Activated CD8-positive, alpha-beta memory T cell treated with anti-CD3 and anti-CD28 coated beads for 1 hour (primary cell): ENCODE measurements around the gene TMEM51.

Experiments
- DNase-seq, 2 donors: peaks; one replicate each; pipeline ENCODE4 v3.0.0-alpha.2; 2020; ENCODE audit warnings: low read depth in 1 of 2; ENCODE audit errors: extremely low read depth in 1 of 2

Gene TMEM51

GRCh38 chr1:15153184-15153841 is at the start of gene TMEM51:
TSS of gene TMEM51 (plus strand) at chr1:15153747. CDS start at chr1:15215088, 61,341 bp downstream.
- DNase-seq, result no peak

DNA sequence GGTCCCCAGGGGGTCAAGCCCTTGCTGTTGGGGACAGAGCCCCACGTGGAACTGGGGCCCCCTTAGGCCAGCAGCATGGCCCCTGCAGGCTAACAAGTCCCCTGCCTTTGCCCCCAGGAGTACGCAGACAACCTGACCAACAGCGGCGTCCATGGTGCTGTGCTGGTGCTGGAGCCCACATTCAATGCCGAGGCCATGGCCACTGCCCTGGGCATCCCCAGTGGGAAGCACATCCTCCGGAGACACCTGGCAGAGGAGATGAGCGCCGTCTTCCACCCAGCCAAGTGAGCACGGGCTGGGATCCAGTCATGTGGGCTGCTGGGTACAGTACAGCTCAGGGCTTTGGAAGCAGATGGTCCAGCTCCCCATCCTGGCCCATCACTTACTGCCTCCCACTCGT is 49.6 kb upstream of the TMEM51 start:
- no peak for DNase-seq

- no peak for DNase-seq
Measured at GRCh38 chr1:15104768-15105167, 48.8 kb upstream of the TMEM51 start.

GRCh38 chr1:15106608-15107007 is 46.9 kb upstream of the TMEM51 start:
- no peak for DNase-seq

DNA sequence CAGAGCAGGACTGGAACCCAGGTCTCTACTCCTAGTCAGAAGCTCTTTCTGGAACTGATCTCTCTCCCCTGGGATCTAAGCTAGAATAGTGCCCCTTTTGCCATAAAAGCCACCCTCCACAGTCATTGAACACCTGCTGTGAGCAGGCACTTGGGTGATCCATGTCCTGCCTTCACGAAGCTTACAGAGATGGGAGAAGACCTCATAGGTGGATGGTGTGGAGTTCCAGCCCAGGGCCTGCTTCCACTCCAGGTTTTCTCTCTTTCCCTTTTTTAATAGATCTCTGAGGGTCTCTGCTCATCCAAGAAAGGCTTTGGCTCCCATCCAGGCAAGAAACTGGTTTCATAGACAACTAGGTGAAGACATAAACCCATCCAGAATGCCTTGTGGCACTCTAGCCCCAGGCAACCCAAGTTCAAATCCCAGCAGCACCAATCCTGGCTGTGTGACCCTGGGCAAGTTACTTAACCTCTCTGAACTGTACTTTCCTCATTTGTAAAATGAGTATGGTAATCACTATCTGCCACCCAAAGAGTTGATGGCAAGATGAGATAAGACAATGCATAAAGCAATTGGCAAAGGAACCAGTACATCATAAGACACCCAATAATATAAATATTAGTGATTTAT is 46.4 kb upstream of the TMEM51 start:
- no peak for DNase-seq

GRCh38 chr1:15107911-15108310 is 45.6 kb upstream of the TMEM51 start:
- no peak for DNase-seq

DNA sequence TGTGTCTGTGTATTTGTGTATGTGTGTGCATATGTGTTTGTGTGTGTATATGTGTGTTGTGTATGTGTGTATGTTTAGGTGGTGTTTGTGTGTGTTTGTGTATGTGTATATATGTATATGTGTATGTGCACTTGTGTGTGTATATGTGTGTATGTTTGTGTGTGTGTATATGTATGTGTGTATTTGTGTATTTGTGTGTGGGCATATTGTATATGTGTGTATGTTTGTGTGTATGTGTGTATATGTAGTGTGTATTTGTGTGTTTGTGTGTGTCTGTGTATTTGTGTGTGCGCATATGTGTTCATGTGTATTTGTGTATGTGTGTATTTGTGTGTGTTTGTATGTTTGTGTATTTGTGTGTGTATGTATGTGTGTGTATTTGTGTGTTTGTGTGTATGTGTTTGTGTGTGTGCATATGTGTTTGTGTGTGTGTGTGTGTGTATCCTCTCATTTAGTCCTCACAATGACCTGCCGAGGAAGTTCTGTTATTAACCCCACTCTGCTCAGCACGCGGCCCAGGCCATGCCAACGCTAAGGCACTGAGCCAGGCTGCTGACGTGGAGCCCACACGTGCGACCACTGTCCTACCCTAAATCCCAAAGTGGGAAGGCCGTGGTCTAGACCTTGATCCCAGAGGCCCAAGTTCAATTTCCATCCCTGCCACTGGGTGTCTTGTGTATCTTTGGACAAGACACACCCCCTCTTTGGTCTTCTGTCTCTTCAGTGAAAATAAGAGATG is 43.2 kb upstream of the TMEM51 start:
- DNase-seq, result no peak

DNA sequence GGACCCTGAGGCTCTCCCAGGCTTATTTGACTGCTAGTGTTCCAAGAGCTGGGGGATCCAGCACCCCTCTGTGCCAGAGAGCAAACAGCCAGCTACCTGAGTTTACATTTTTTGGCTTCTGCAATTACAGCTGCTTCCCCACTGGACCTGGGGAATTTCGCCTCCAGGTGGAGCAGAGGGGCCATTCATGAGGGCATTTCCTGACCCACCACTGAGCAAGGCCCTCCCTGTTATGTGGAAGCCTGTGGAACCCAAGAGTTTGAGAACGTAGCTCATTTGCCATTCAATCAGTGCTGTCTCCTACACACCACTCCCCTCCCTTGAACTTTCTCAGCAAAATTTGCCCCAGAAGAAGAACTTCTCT is 42.7 kb upstream of the TMEM51 start:
- no peak for DNase-seq

DNA sequence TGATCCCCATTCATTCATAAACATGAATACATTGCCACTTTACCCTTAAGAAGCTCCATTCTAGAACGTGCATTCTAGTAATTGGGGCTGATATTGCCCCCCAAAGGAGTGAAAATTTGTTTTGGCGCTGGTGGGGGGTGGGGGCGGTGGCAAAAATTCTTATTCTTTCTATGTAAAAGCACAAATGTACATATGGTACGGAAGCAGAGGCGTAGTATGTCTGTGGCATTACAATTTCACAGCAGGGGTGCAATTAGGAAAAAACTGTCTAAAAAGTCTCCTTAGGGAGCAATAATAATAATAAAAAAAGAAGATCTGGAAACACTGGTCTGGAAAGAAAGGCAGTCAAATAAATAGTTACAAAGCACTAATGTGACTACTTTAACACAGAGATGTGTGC is 40.4 kb upstream of the TMEM51 start:
- no peak for DNase-seq

- no peak for DNase-seq
Measured at GRCh38 chr1:15114884-15115283, 38.7 kb upstream of the TMEM51 start.

DNA sequence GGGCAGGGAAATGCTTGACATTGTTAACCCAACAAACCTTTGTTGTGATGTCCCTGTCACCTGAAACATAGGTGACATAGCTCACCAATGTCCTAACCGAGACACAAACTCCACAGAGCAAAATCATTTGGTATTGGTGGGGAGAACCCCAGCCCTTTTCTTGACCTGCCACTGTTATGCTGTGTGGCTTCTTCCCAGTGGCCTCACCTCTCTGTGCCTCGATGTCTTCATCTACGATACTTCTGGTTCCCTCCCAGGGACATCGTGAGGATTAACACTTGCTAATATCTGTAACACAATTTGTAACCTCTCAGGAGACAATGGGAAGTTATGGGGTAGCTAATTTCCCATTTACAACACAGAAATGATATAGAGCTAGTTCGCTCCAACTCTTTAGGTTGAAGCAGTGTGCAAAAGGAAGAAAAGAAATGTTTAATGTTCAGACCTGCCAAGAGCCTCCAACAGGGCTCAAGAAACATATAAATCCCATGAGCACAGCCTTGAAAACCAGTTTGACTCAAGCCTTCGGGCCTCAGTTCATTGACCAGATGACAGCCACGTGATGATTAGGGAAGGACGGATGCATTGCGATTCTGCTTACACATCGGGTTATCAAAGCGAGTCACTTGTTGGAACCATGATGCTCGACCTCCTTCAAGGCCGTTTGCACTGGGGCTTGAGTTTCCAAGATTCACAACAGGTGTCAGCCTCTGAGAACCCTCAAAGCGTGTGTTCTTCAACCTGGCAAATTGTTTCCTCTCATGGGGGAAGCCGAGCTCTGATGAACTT is 37.8 kb upstream of the TMEM51 start:
- no peak for DNase-seq

- DNase-seq, result no peak
Measured at GRCh38 chr1:15116966-15117365, 36.6 kb upstream of the TMEM51 start.

- DNase-seq, result no peak
Measured at GRCh38 chr1:15117671-15118325, 35.7 kb upstream of the TMEM51 start.

GRCh38 chr1:15118579-15118978 is 35.0 kb upstream of the TMEM51 start:
- DNase-seq, result no peak

- DNase-seq, result no peak
Measured at GRCh38 chr1:15120251-15120945, 33.1 kb upstream of the TMEM51 start.

- no peak for DNase-seq
Measured at GRCh38 chr1:15122331-15122730, 31.2 kb upstream of the TMEM51 start.

DNA sequence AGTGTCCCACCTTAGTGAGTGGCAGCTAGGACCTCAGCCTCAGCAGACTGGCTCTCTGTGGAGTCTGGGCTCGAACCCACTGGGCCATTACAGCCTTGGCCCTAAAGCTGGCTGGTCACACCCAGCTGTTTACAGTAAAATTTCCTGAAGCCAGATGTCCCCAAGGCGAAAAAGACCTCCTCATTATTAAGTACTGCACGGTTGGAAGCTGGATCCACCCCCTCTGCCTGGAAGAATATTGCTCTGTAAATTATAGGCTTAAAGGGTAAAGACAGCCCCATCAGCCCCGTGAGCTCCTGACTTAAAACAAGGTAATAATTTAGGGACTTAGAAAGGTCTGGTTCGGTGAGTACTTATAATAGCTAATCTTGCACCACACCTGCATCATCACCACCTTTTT is 30.3 kb upstream of the TMEM51 start:
- no peak for DNase-seq

DNA sequence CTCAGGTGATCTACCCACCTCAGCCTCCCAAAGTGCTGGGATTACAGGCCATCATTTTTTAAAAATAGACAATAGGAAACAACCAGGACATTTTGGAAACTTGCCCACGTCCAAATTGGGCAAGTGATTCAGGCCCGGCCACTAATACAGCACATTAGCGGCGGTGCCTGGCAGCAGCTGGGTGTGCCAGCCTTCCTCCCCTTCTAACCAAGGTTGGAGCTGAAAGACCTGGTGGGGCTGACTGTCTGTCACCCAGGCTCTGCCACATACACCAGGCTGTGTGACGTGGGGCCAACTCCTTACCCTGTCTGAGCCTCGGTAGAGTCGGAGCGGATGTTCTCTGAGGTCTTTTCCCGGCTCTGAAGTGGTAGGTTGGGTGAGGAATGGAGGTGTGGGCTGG is 29.6 kb upstream of the TMEM51 start:
- no peak for DNase-seq

GRCh38 chr1:15124362-15125100 is 29.0 kb upstream of the TMEM51 start:
- DNase-seq, result no peak
